NCI-H526 (cell line): Measurements from ENCODE around the gene UTY.

Experiments used
- DNase-seq, 2 experiments: peaks; one replicate each; lab custom pipeline; 2025; lab: John Stamatoyannopoulos, UW

Gene UTY

GRCh38 chrY:13479828-13480227 is at the start of gene UTY:
Gene UTY (minus strand): TSS chrY:13480033. CDS start chrY:13479665, 368 bp downstream.
- peak; percentile 75 to 82 for DNase-seq

DNA sequence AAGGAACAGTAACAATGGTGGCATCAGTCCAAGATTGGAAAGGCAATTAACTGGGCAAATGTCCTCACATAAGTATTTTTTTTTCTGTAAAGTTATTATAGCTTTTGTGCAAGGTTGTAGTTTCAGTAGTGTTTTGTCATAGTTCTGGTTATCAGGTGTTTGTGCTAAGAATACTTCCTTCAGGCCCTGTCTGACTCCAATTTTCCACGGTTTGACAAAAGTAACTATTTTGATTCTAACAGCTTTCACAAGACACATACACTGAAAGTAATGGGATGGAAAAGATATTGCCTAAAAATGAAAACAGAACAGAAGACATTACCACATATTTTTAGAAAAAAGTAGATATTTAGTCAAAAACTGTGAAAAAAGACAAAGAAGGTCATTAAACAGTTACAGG is 40.6 kb upstream of the UTY start:
- DNase-seq: no peak

GRCh38 chrY:13501215-13501614 is 21.4 kb upstream of the UTY start:
- DNase-seq: no peak

DNA sequence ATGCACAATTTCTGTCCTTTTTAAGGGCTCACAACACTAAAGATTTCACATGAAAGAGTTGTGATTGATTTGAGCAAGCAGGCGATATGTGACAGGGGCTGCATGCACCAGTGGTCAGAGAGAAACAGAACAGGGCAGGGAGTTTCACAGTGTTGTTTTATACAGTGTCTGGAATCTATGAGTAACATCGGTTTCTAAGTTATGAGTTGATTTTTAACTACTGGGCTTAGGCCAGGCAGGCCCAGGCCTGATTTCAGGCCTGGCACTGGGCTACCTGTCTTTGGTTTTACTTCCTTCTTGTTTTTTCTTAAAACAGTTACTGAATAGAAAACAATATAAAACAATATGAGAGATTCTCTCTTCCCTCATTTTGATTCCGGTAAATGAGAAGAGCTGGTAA is 13.9 kb upstream of the UTY start:
- DNase-seq: no peak

DNA sequence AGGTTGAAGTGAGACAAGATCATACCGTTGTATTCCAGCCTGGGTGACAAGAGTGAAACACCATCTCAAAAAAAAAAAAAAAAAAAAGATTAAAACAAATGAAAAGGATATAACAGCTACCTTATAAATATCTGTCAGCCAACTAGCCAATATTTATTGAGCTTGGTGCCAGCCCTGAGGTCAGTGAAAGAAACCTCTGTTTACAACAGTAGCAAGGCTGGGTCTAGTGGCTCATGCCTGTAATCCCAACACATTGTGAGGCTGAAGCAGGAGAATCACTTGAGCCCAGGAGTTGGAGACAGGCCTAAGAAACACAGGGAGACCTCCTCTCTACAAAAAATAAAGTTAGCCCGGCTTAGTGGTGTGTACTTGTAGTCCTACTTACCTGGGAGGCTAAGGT is 12.6 kb upstream of the UTY start:
- no peak for DNase-seq

DNA sequence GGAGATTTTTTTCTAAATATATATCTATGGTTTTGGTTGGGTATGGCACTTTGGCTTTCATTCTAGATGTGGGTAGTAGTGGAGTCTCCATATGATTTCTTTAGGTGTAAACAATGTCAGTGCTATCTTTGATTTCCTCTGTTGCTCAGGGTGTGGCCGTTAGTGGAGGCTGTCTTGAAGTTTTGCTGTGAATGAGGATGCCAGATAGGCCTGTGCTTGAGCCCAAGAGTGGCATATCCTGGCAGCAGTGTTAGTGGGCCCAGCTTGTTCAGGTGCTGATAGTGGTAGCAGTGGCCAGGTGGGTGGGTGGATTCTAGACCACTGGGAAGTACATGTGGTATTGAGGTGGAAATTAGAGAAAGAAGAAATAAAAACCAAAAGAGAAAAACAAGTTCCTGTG is 8.9 kb upstream of the UTY start:
- DNase-seq: no peak

GRCh38 chrY:13479121-13479711 is 617 bp downstream of the UTY start:
- DNase-seq: peak; percentile 3 to 24

- DNase-seq: peak; percentile 45 to 59
These were observed 1.6 kb downstream of the UTY start for GRCh38 chrY:13478126-13478785.

DNA sequence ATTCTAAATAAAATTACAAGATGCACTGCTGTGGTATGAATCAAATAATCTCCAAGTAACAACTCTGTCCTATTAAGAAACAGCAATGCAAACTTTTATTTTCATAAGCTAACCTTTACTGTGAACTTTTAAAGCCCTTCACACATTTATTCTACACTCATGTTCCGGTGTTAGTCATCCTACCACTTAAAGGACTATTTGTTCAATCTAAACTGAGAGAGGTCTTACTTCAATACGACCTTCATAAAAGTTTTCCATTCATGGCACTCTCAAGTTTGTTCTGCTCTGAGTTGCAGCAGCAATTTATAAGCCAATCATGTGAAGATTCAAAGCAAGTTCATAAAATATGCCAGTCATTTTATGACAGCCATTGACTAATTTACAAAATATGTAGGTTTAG is 4.8 kb downstream of the UTY start:
- no peak for DNase-seq

GRCh38 chrY:13451572-13451971 is 28.3 kb downstream of the UTY start:
- no peak for DNase-seq

GRCh38 chrY:13450596-13451130 is 29.2 kb downstream of the UTY start:
- DNase-seq: no peak

DNA sequence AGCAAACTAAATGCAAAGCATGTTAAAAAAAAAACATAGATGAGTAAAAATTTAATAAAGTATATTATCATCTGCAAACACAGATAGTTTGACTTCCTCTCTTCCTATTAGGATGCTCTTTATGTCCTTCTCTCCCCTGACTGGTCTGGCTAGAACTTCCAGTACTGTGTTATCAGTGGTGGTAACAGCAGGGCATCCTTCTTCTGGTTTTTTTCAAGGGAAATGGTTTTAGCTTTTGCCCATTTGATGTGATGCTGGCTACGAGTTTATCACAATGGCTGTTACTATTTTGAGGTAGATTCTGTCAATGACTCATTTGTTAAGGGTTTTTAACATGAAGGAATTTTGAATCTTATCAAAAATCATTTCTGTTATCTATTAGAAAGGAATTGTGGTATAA is 34.3 kb downstream of the UTY start:
- DNase-seq: no peak

- DNase-seq: no peak
These were observed 36.7 kb downstream of the UTY start for GRCh38 chrY:13443146-13443545.

DNA sequence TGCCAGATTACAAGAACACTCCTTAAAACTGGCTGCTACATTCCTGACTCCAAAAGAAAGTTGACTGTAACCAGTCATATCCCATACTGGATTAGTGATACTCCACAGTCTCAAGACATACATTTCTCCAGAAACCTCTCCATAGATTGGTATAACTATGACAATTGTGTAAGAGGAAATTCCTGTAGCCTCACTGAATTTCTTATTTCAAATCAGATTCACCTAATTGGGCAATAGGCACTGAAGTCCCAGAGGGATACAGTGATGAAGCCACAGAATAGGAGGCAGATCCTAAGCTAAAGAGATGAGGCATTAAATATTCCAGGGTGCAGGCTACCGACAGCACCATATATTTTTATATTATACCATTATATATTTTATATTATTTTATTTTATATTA is 39.0 kb downstream of the UTY start:
- no peak for DNase-seq

DNA sequence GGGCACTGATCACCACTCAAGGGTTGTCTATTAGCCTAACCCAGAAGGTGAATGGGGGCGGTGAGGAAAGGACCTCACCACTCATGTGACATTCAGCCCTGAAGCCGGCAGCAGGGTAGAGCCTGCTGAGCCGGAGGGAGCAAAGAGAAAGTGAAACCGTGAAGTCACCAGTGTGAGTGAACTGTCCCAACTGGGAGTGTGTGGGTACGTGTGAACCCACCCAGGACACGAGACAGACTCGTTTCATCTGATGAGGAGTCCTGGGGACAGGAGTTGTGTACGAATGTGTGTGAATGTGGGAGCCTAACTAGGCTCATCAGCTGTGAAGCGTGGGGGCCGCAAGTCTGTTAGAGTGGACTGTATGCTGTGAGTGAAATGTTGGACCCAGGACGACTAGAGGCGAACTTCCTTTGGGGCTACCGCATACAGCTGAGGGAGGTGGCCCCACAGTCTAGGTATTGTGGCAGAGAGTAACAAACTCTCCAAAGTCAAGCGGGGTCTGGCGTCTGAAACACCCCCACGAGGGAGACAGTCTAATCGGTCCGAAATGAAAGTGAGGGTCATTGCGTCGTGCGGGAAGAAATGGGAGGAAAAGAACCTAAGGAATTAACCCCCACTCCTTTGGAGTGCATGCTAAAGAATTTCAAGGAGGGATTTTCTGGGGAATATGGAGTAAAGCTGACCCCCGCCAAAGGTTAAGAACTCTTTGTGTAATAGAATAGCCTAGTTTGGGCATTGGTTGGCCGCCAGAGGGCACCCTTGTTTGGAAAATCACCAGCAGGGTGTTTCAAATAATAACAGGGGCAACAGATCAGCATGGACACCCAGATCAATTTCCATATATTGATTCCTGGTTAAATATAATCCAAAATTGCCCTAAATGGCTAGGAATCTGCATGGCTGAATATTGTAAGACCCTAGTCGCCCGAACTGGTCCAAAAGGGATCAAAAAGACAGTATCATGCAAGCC is 43.6 kb downstream of the UTY start:
- peak in 1 of 2 experiments; percentile 21 for DNase-seq

DNA sequence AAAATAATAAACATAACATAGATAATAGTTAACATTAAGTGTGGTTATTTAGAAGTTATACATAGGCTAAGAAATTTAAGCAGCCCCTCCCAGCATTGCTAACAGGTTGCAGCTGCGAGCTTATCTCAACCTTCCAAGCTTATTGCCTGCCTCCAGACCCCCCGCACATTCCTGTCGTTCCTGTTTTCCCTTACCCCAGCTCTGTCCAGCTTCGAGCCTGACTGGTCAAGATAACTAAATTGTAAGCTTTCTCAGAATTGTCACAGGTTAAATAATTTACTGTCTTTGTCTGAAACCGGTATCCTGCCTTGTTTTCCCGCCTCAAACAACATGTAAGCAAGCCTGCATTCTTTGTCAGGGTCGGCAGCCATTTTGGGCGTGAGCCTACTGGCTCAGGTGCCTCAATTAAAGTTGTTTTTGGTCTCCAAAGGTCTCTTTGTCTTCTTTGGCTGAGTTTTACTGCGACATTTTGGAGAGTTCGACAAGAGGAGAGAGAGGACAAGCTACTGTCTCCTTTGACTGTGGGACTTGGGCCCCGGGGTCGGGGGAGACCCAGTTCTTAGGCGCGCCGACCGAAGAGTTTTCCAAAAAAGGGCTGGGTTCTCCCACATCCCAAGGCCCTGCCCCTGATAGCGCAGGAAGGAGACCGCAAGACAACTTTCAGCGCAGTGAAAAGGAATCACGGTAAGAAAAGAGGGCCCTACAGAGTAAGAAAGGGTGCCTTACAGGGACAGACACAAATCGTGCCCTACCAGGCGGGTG is 44.4 kb downstream of the UTY start:
- DNase-seq: no peak

GRCh38 chrY:13432293-13433025 is 47.4 kb downstream of the UTY start:
- DNase-seq: no peak

- DNase-seq: no peak
These were observed 50.3 kb downstream of the UTY start for GRCh38 chrY:13429551-13429950.

GRCh38 chrY:13423281-13423732 is 56.5 kb downstream of the UTY start:
- no peak for DNase-seq

DNA sequence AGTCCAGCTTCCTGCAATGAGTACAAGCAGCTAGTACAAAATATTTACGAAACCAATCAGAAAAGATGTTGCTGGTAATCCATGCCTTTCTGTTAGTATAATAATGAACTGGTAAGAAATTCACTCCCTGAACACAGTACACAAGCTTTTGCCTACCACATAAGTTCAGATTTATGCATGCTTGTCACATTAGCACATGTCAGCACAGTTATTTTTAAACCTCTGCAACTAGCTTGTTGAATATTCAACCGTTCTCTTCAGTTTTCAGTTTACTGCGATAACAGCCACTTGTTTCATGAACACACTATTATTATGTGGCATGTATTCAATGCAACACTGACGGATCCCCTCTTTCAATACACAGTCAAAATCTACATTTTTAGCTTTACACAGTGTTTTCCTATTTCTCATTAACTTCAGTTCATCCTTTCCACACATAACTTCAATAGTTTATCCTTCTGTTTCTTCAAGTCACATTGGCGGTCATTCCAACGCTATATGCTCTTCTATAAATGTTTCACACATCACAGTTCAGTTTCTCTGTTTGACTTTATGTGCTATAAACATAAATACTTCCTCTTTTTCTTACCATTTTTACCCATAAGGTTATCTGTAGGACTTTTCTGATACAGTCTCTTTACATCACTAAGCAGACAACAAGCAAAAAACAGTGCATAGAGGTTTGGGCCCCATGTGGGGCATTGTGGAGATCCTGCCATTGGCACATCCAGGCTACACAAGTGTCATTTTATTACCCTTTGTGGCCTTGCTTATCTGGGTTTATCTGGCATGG is 62.8 kb downstream of the UTY start:
- no peak for DNase-seq
